Bronchial epithelial cell (primary cell): ENCODE measurements around the gene CALHM3. TPM values are rescaled to one million over a fixed set of nuclear protein-coding genes. Genes with fewer than 3 reads are reported as not detected.
"Not testable (repeated sequence)": the region's sequence is repeated elsewhere in the genome, so short reads cannot be mapped to it uniquely, and the experiment has no call there.

Experiments
- DNase-seq: peaks from one replicate; pipeline ENCODE4 v3.0.0-alpha.2; 2010; ENCODE audit warnings: low read depth
- FAIRE-seq: peaks from 2 replicates; lab custom pipeline; 2011; peaks lifted over from hg19 to GRCh38; lab: Jason Lieb, UNC
- H3K27me3 ChIP-seq: 2 replicates; pipeline ENCODE4 v1.5.1; 2011; ENCODE audit warnings: low read length; ENCODE audit not compliant: control insufficient read depth, insufficient read depth
- H3K36me3 ChIP-seq: 2 replicates; pipeline ENCODE4 v1.5.1; 2011; ENCODE audit warnings: low read length; ENCODE audit not compliant: control insufficient read depth, insufficient read depth
- H3K4me3 ChIP-seq: 2 replicates; pipeline ENCODE4 v1.5.1; 2011; ENCODE audit warnings: mild to moderate bottlenecking, low read depth, low read length, control low read depth
- CTCF ChIP-seq: IDR thresholded peaks from 2 replicates; pipeline ENCODE4 v1.5.1; 2011; ENCODE audit warnings: mild to moderate bottlenecking, moderate library complexity, low read length, control low read depth, inconsistent platforms; ENCODE audit not compliant: insufficient read depth, severe bottlenecking
- total RNA-seq: library from RNA; depleted of rRNA; stranded (reverse); fragments of >200 nt; gene quantifications from 2 replicates; pipeline ENCODE4 v1.2.1, GENCODE V29; 2014

Gene CALHM3
- total RNA-seq, 1 donor from 2014 or later, result not detected

- TF ChIP-seq CTCF, result no peak
- Histone ChIP-seq H3K27me3 (peaks cover 12% of the 10 kb centered on the region), H3K4me3 (no peak overlapping the region), H3K36me3 (no peaks in the 10 kb centered on the region)
- FAIRE-seq, result no peak
- DNase-seq, result no peak
Observed at GRCh38 chr10:103510791-103511752, 32.0 kb upstream of the CALHM3 start.

- Histone ChIP-seq H3K4me3 (no peak overlapping the region), H3K27me3 (peaks cover 12% of the 10 kb centered on the region), H3K36me3 (no peaks in the 10 kb centered on the region)
- no peak for DNase-seq
- no peak for TF ChIP-seq CTCF
- peak; percentile 77 for FAIRE-seq
Observed at GRCh38 chr10:103510046-103510685, 31.1 kb upstream of the CALHM3 start.

- H3K27me3 ChIP-seq, result peaks cover 12% of the 10 kb centered on the region
- DNase-seq, result no peak
- no peaks in the 10 kb centered on the region for H3K36me3 ChIP-seq
- FAIRE-seq, result no peak
- TF ChIP-seq CTCF, result no peak
- no peak overlapping the region for H3K4me3 ChIP-seq
Observed at GRCh38 chr10:103507235-103508191, 28.5 kb upstream of the CALHM3 start.

GRCh38 chr10:103506061-103506460 is 27.0 kb upstream of the CALHM3 start:
- FAIRE-seq (peak; percentile 55), DNase-seq (no peak)
- Histone ChIP-seq H3K36me3 (no peaks in the 10 kb centered on the region), H3K4me3 (no peak overlapping the region), H3K27me3 (peaks cover 13% of the 10 kb centered on the region)
- TF ChIP-seq CTCF, result no peak

GRCh38 chr10:103504181-103504783 is 25.2 kb upstream of the CALHM3 start:
- Histone ChIP-seq H3K4me3 (no peak overlapping the region), H3K36me3 (no peaks in the 10 kb centered on the region), H3K27me3 (peaks cover 14% of the 10 kb centered on the region)
- TF ChIP-seq CTCF, result no peak
- DNase-seq (peak; percentile 73), FAIRE-seq (peak; percentile 60)

- H3K27me3 ChIP-seq, result peaks cover 14% of the 10 kb centered on the region
- not testable (repeated sequence) for FAIRE-seq, H3K36me3 ChIP-seq, H3K4me3 ChIP-seq, DNase-seq
Observed at GRCh38 chr10:103503777-103504176, 24.7 kb upstream of the CALHM3 start.
